Endothelial cell of umbilical vein (primary cell): Measurements from ENCODE around the gene NTSR1. TPM values are rescaled to one million over a fixed set of nuclear protein-coding genes. Genes with fewer than 3 reads are reported as not detected.
A peak's percentile ranks its signal among the peaks of the same experiment; 100 is the strongest.

Source experiments
- BruUV-seq: library from RNA; stranded (reverse); fragments of 400-500 nt; replicated peaks from 2 replicates; lab custom pipeline; 2021; lab: Mats Ljungman, UMichigan
- CTCF ChIA-PET: fragments of 300-600, 350-600 bp; sonication (Branson Sonifier 250); formaldehyde crosslinking; loops from one replicate; lab custom pipeline; 2021; ENCODE audit warnings: antibody characterized with exemption, inconsistent platforms; lab: Charles Lee
- POLR2A ChIA-PET: fragments of 300-600, 350-600 bp; sonication (Branson Sonifier 250); formaldehyde crosslinking; loops from one replicate; lab custom pipeline; 2021; ENCODE audit warnings: antibody characterized with exemption, inconsistent platforms; lab: Charles Lee
- DNase-seq: peaks from one replicate; pipeline ENCODE4 v3.0.0-alpha.2; 2011; ENCODE audit warnings: low read depth, low spot score
- FAIRE-seq: peaks from 2 replicates; lab custom pipeline; 2011; peaks lifted over from hg19 to GRCh38; lab: Jason Lieb, UNC
- H2AFZ ChIP-seq: 2 replicates; pipeline ENCODE4 v1.6.0; 2012; ENCODE audit warnings: low read depth, low read length, control low read depth, inconsistent platforms
- H3K27ac ChIP-seq: 2 replicates; pipeline ENCODE4 v1.5.1; 2011; ENCODE audit warnings: low read depth, mild to moderate bottlenecking, control low read depth, low read length, moderate library complexity; ENCODE audit not compliant: insufficient read depth
- H3K27me3 ChIP-seq, 2 experiments: 2 replicates each; pipeline versions ENCODE4 v1.6.0 to v1.6.1; 2011; ENCODE audit warnings: low read length in 2 of 2, mixed read lengths in 1 of 2; ENCODE audit not compliant: control insufficient read depth in 2 of 2, insufficient read depth in 2 of 2
- H3K36me3 ChIP-seq, 2 experiments: 2 replicates in 1 of 2; 3 replicates in 1 of 2; pipeline ENCODE4 v1.5.1; 2011; ENCODE audit warnings: low read length in 2 of 2, mild to moderate bottlenecking in 1 of 2, moderate library complexity in 1 of 2; ENCODE audit not compliant: control insufficient read depth in 2 of 2, insufficient read depth in 2 of 2; ENCODE audit errors: extremely low read depth in 1 of 2
- H3K4me1 ChIP-seq: 3 replicates; pipeline ENCODE4 v1.5.1; 2011; ENCODE audit warnings: mild to moderate bottlenecking, low read length; ENCODE audit not compliant: control insufficient read depth, insufficient read depth; ENCODE audit errors: extremely low read depth
- H3K4me2 ChIP-seq: 2 replicates; pipeline ENCODE4 v1.6.1; 2011; ENCODE audit warnings: low read length, control low read depth, mixed read lengths; ENCODE audit not compliant: insufficient read depth
- H3K4me3 ChIP-seq, 3 experiments: fragments of 200-600 bp in 1 of 3; sonication (generic), shearing (Covaris generic) in 1 of 3; replicated peaks in 1 of 3; 2 replicates each; pipeline ENCODE4 v1.5.1; 2011 to 2016; ENCODE audit warnings: control low read depth in 3 of 3, low read length in 3 of 3, mild to moderate bottlenecking in 2 of 3, inconsistent platforms in 1 of 3, low read depth in 1 of 3, moderate library complexity in 1 of 3; ENCODE audit not compliant: insufficient read depth in 1 of 3
- H3K79me2 ChIP-seq: 2 replicates; pipeline ENCODE4 v1.6.0; 2012; ENCODE audit warnings: low read length, inconsistent platforms; ENCODE audit not compliant: control insufficient read depth, insufficient read depth
- H3K9ac ChIP-seq: replicated peaks from 2 replicates; pipeline ENCODE3; 2011; ENCODE audit warnings: low read length, control low read depth; ENCODE audit not compliant: insufficient read depth; ENCODE audit errors: extremely low read depth
- H3K9me1 ChIP-seq: replicated peaks from 3 replicates; pipeline ENCODE4 v1.6.0; 2011; ENCODE audit warnings: mild to moderate bottlenecking, low read length; ENCODE audit not compliant: control insufficient read depth, insufficient read depth; ENCODE audit errors: extremely low read depth
- H3K9me3 ChIP-seq: replicated peaks from 2 replicates; pipeline ENCODE4 v1.5.1; 2012; ENCODE audit warnings: low read length, inconsistent platforms; ENCODE audit not compliant: control insufficient read depth, insufficient read depth
- H4K20me1 ChIP-seq: replicated peaks from 2 replicates; pipeline ENCODE3; 2011; ENCODE audit warnings: mild to moderate bottlenecking, low read length; ENCODE audit not compliant: control insufficient read depth, insufficient read depth; ENCODE audit errors: extremely low read depth
- EZH2 ChIP-seq: IDR thresholded peaks from 2 replicates; pipeline ENCODE4 v1.6.1; 2012; ENCODE audit warnings: borderline replicate concordance, low read depth, mild to moderate bottlenecking, moderate library complexity, low read length, inconsistent platforms; ENCODE audit not compliant: severe bottlenecking
- FOS ChIP-seq: IDR thresholded peaks from 2 replicates; pipeline ENCODE4 v1.6.1; 2011; ENCODE audit warnings: mild to moderate bottlenecking, low read length, moderate library complexity, borderline replicate concordance; ENCODE audit not compliant: insufficient read depth
- GATA2 ChIP-seq: IDR thresholded peaks from 2 replicates; pipeline ENCODE4 v1.7.0; 2011; ENCODE audit warnings: low read depth, mild to moderate bottlenecking, moderate library complexity, mixed read lengths, low read length; ENCODE audit not compliant: insufficient read length, insufficient read depth
- JUN ChIP-seq: IDR thresholded peaks from 2 replicates; pipeline ENCODE4 v1.6.1; 2011; ENCODE audit warnings: borderline replicate concordance, low read depth; ENCODE audit not compliant: insufficient read length, insufficient read depth
- MYC ChIP-seq: IDR thresholded peaks from one replicate; pipeline ENCODE4 v1.6.1; 2011; ENCODE audit warnings: mild to moderate bottlenecking, low read depth, low read length
- POLR2A ChIP-seq: IDR thresholded peaks from 2 replicates; pipeline ENCODE4 v1.6.1; 2012; ENCODE audit warnings: low read depth, mild to moderate bottlenecking, control low read depth, low read length
- POLR2AphosphoS5 ChIP-seq: IDR thresholded peaks from 2 replicates; pipeline ENCODE4 v1.6.1; 2012; ENCODE audit warnings: low read depth, mild to moderate bottlenecking, control low read depth, low read length, moderate library complexity; ENCODE audit not compliant: insufficient read depth
- dilution Hi-C: fragments of 300-500 bp; cut with MboI; formaldehyde crosslinking; loops from one replicate; pipeline ENCODE4 v1.15.0; 2019; ENCODE audit warnings: low sequenced_read_pairs; ENCODE audit not compliant: extremely low pct_ligation_motif_present
- intact Hi-C: fragments of 100-400 bp; cut with micrococcal nuclease; formaldehyde crosslinking; loops from one replicate; pipeline ENCODE4 v1.10.0; 2022
- polyA plus RNA-seq, 4 experiments: library from polyadenylated mRNA; depleted of rRNA in 3 of 4; stranded (reverse) in 3 of 4; unstranded in 1 of 4; fragments of >200 nt; gene quantifications; 2 replicates each; pipeline versions ENCODE4 v1.2.1 to v1.2.3, GENCODE V29; 2011 to 2012; ENCODE audit warnings: missing spikeins in 1 of 4
- total RNA-seq: library from RNA; stranded (reverse); gene quantifications from 2 replicates; pipeline ENCODE4 v1.2.3, GENCODE V29; 2021
- TF ChIP-seq, protein P1 (sequence below): IDR thresholded peaks from 2 replicates; pipeline ENCODE4 v1.6.1; 2011; ENCODE audit not compliant: insufficient read depth, insufficient read length
- TF ChIP-seq, protein P2 (sequence below), 2 donors: IDR thresholded peaks; 1 replicate in 1 of 2; 2 replicates in 1 of 2; pipeline ENCODE4 v1.5.1; 2011; ENCODE audit warnings: low read length in 2 of 2, mild to moderate bottlenecking in 2 of 2, moderate library complexity in 2 of 2, control low read depth in 1 of 2, inconsistent platforms in 1 of 2, low read depth in 1 of 2; ENCODE audit not compliant: insufficient read depth in 1 of 2; ENCODE audit errors: extremely low read depth in 1 of 2

Gene NTSR1
- total and polyA plus RNA-seq, 2 donors (not counting 3 experiments of a cell fraction or from before 2014, with no cell fraction given) = 0.14 to 2.1 TPM

DNA sequence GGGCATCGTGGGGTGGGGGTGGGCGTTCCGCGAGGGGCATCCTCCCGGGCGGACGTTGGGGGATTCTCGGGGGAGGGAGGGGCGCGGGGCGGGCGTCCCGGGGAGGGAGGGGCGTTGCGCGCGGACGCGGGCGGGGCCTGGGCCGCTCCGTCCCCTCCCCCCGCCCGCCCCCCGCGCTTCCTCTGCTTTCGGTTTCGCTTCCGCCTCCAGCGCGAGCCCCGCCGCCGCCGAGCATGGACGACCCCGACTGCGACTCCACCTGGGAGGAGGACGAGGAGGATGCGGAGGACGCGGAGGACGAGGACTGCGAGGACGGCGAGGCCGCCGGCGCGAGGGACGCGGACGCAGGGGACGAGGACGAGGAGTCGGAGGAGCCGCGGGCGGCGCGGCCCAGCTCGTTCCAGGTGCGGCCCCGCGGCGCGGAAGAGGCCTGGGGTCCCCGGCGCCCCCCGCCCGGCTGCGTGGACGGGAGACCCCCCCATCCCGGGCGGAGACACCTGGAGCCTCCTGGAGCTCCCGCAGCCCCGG lies 96.1 kb downstream of the NTSR1 start, which contains the start of gene OGFR:
Gene OGFR, plus strand, starts transcription at position 209 of the 528 bp plus-strand sequence. Its CDS starts 25 bp downstream, at position 234.
- ChIA-PET CTCF (interaction anchor here (0.7 to 2.2 kb wide), 4 partner anchors 10 to 660 kb away, joined by 3 to 7 read pairs (median 3); no protein-coding TSS in a partner anchor), POLR2A (interaction anchor here (0.6 kb wide), 1 partner anchor 55 kb away, joined by 3 read pairs; no protein-coding TSS in a partner anchor)
- intact Hi-C loops = loop anchor here (5.0 to 10.0 kb wide), 2 partner anchors 302 to 420 kb away; partner anchors contain the start of gene RPS21

DNA sequence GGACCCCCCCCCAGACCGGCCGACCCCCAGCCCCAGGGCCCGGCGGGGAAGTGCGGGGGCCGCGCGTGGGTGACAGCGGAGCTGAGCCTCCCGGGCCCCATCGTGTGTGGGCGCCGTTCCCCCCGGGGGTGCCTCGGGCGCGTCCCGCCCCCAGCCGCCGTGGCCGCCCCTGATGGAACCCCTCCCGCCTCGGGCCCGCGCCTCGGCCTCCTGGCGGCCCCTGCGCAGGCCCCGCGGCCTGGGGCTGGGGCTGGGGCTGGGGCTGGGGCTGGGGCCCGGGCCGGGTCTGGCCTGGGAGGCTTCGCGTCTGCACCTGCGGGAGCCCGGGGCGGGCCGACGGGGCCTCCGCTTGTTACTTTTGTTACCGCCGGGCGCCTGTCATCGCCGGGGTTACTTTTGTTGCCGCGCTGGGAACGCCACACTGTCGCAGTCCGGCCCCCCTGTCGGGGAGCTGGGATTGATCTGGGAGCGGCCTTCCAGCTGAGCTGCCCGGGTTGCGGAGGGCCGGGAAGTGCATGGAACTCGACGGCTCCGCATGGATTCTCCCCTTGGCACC lies 96.6 kb downstream of the NTSR1 start:
- no peaks in the 10 kb centered on the region for H3K27me3 ChIP-seq
- peaks cover 11% of the 10 kb centered on the region for H3K4me1 ChIP-seq
- intact Hi-C loops = loop anchor here (5.0 to 10.0 kb wide), 2 partner anchors 303 to 420 kb away; partner anchors contain the start of gene RPS21
- no peaks in the 10 kb centered on the region for H3K9me1 ChIP-seq
- ChIA-PET CTCF (interaction anchor here (0.6 to 2.2 kb wide), 5 partner anchors 9 to 659 kb away, joined by 3 to 7 read pairs (median 3); partner anchors contain the start of gene MRGBP), POLR2A (interaction anchor here (0.6 kb wide), 1 partner anchor 54 kb away, joined by 3 read pairs; no protein-coding TSS in a partner anchor)
- H4K20me1 ChIP-seq = no peaks in the 10 kb centered on the region
- TF ChIP-seq MYC = no peak
- TF ChIP-seq POLR2A = no peak
- no peak for TF ChIP-seq FOS
- TF ChIP-seq JUN = no peak
- TF ChIP-seq, protein P1, sequence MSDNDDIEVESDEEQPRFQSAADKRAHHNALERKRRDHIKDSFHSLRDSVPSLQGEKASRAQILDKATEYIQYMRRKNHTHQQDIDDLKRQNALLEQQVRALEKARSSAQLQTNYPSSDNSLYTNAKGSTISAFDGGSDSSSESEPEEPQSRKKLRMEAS = no peak
- TF ChIP-seq, protein P2, sequence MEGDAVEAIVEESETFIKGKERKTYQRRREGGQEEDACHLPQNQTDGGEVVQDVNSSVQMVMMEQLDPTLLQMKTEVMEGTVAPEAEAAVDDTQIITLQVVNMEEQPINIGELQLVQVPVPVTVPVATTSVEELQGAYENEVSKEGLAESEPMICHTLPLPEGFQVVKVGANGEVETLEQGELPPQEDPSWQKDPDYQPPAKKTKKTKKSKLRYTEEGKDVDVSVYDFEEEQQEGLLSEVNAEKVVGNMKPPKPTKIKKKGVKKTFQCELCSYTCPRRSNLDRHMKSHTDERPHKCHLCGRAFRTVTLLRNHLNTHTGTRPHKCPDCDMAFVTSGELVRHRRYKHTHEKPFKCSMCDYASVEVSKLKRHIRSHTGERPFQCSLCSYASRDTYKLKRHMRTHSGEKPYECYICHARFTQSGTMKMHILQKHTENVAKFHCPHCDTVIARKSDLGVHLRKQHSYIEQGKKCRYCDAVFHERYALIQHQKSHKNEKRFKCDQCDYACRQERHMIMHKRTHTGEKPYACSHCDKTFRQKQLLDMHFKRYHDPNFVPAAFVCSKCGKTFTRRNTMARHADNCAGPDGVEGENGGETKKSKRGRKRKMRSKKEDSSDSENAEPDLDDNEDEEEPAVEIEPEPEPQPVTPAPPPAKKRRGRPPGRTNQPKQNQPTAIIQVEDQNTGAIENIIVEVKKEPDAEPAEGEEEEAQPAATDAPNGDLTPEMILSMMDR (IDR thresholded peaks at IDR 0.05; ENCODE audit: extremely low read depth in 1 of 2, insufficient read depth in 1 of 2, low read depth in 1 of 2, low read length in 2 of 2) = no peak
- TF ChIP-seq POLR2AphosphoS5 = no peak
- TF ChIP-seq GATA2 = no peak
- no peak for TF ChIP-seq EZH2
- H3K9ac ChIP-seq = peak overlapping the region; percentile 21
- peak overlapping the region; percentile 16 for H3K4me2 ChIP-seq
- peak overlapping the region; percentile 52 to 96 (median 57) for H3K4me3 ChIP-seq
- H3K9me3 ChIP-seq = no peaks in the 10 kb centered on the region
- no TSS peak for BruUV-seq
- H3K27ac ChIP-seq = no peak overlapping the region
- DNase-seq (no peak), FAIRE-seq (no peak)
- dilution Hi-C loops = no loop called here
- peaks cover 23% of the 10 kb centered on the region for H3K79me2 ChIP-seq
- no peak overlapping the region for H2AFZ ChIP-seq
- peaks cover 12 to 20% of the 10 kb centered on the region in 2 experiments for H3K36me3 ChIP-seq

More for the DNA sequence above, 96.1 kb downstream of the NTSR1 start, which contains the start of gene OGFR:
- TF ChIP-seq, protein P1 = no peak
- TF ChIP-seq POLR2AphosphoS5 = peak; percentile 63
- TF ChIP-seq POLR2A = peak; percentile 24
- BruUV-seq = no TSS peak
- Histone ChIP-seq H3K27me3 (no peaks in the 10 kb centered on the region), H3K27ac (no peak within 1 kb of the TSS), H3K9me1 (no peaks in the 10 kb centered on the region), H3K79me2 (peaks cover 23% of the 10 kb centered on the region), H3K4me1 (peaks cover 11% of the 10 kb centered on the region), H3K9me3 (no peaks in the 10 kb centered on the region), H4K20me1 (no peaks in the 10 kb centered on the region), H2AFZ (peak within 1 kb of the TSS; percentile 76), H3K4me3 (peak within 1 kb of the TSS; percentile 52 to 96 (median 57)), H3K9ac (peak within 1 kb of the TSS; percentile 21), H3K4me2 (peak within 1 kb of the TSS; percentile 44), H3K36me3 (peaks cover 7 to 18% of the 10 kb centered on the region in 2 experiments)
- dilution Hi-C loops = no loop called here
- peak; percentile 62 for FAIRE-seq
- DNase-seq = peak; percentile 46
